ENCODE data around the gene SUN2.
"Not testable (repeated sequence)": the region's sequence is repeated elsewhere in the genome, so short reads cannot be mapped to it uniquely, and the experiment has no call there.

SUN2 gene

GRCh38 chr22:38755911-38756532, at the start of gene SUN2:
TSS of gene SUN2 (minus strand) at chr22:38755998. CDS start at chr22:38752628, 3,370 bp downstream.
- no peak for TF ChIP-seq CTCF (IDR thresholded peaks at IDR 0.05; ENCODE audit: insufficient read depth, low read length, missing control alignments)
- DNase-seq (ENCODE audit: low read depth, low spot score) = no peak
- peak within 1 kb of the TSS; percentile 67 for H3K4me3 ChIP-seq (ENCODE audit: low read depth, low read length)
- ChIA-PET POLR2A (no interaction called here), CTCF (interaction anchor here (1.6 to 15.1 kb wide), 2 partner anchors 11 to 74 kb away, joined by 6 to 159 read pairs; partner anchors contain the start of gene TOMM22)

DNA sequence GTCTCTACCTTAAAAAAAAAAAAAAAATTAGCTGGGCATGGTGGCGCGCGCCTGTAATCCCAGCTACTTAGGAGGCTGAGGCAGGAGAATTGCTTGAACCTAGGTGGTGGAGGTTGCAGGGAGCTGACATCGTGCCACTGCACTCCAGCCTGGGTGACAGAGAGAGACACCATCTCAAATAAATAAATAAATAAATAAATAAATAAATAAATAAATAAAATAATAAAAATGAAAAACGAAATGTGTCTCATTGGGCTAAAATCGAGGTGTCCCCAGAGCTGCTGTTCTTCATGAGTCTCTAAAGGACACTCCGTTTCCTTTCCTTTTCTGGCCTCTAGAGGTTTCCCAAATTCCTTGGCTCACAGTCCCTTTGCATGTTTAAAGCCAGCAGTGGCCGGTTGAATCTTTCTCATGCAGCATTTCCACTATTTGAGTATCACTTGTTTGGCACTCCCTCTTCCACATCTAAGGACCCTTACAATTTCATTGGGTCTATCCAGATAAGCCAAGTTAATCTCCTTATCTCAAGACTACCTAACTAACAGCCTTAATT, 49.3 kb upstream of the SUN2 start:
- POLR2A ChIA-PET = not testable (repeated sequence)
- CTCF ChIA-PET = interaction anchor here (1.3 kb wide), 1 partner anchor 65 kb away, joined by 4 read pairs; no protein-coding TSS in a partner anchor

GRCh38 chr22:38802671-38803121, 46.9 kb upstream of the SUN2 start:
- CTCF ChIA-PET = interaction anchor here (1.3 to 2.0 kb wide), 3 partner anchors 34 to 67 kb away, joined by 4 to 6 read pairs (median 5); no protein-coding TSS in a partner anchor
- POLR2A ChIA-PET = interaction anchor here (0.6 kb wide), 1 partner anchor 34 kb away, joined by 3 read pairs; no protein-coding TSS in a partner anchor
- DNase-seq (ENCODE audit: low read depth, low spot score) = peak; percentile 68
- TF ChIP-seq CTCF (IDR thresholded peaks at IDR 0.05; ENCODE audit: insufficient read depth, low read length, missing control alignments) = no peak
- H3K4me3 ChIP-seq (ENCODE audit: low read depth, low read length) = no peak overlapping the region

More for the DNA sequence above, 49.3 kb upstream of the SUN2 start:
- not testable (repeated sequence) for H3K4me3 ChIP-seq (ENCODE audit: low read depth, low read length); DNase-seq (ENCODE audit: low read depth, low spot score)

GRCh38 chr22:38799265-38800002, 43.6 kb upstream of the SUN2 start:
- ChIA-PET CTCF (interaction anchor here (1.8 to 2.0 kb wide), 2 partner anchors 30 to 33 kb away, joined by 7 read pairs; no protein-coding TSS in a partner anchor), POLR2A (no interaction called here)
- no peak for DNase-seq (ENCODE audit: low read depth, low spot score)
- H3K4me3 ChIP-seq (ENCODE audit: low read depth, low read length) = no peak overlapping the region
- no peak for TF ChIP-seq CTCF (IDR thresholded peaks at IDR 0.05; ENCODE audit: insufficient read depth, low read length, missing control alignments)

- H3K4me3 ChIP-seq (ENCODE audit: low read depth, low read length) = no peak overlapping the region
- CTCF ChIA-PET = no interaction called here
- POLR2A ChIA-PET = no interaction called here
- no peak for TF ChIP-seq CTCF (IDR thresholded peaks at IDR 0.05; ENCODE audit: insufficient read depth, low read length, missing control alignments)
- no peak for DNase-seq (ENCODE audit: low read depth, low spot score)
Measured at GRCh38 chr22:38798496-38798895, 42.7 kb upstream of the SUN2 start.

DNA sequence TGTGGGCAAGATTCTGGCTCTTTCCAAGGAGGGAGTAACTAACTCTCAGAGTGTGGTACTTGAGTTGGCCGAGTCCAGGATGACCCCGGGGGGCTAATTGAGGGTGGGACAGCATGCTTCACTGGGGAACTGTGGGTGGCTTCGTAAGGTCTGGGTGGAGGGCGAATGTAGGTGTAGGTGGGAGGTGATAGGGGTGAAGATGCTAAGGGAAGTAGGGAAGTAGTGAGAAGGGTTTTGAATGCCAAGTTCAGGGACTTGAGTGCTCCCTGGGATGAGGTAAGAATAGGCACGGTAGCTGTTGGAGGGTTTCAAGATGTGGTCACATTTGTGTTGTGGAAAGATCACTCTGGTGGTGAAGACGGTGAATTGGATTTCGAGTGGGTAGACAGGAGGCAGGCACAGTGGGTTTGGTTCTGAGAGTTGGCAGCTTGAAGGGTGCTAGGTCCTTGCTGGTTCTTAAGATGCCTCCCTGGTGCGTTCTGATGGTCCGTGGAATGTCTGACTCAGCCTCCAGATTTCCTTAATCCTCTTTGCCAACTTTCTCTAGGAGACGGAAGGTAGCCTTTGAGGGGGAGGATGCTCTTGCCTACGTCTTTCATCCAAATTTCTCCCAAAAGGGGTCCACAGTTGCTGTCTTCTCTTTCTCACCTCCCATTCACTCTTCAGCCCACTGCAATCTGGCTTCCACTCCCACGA, 40.6 kb upstream of the SUN2 start:
- no peak for TF ChIP-seq CTCF (IDR thresholded peaks at IDR 0.05; ENCODE audit: insufficient read depth, low read length, missing control alignments)
- H3K4me3 ChIP-seq (ENCODE audit: low read depth, low read length) = no peak overlapping the region
- POLR2A ChIA-PET = no interaction called here
- CTCF ChIA-PET = interaction anchor here (1.2 to 5.6 kb wide), 2 partner anchors 11 to 28 kb away, joined by 3 to 29 read pairs; no protein-coding TSS in a partner anchor
- DNase-seq (ENCODE audit: low read depth, low spot score) = no peak

All from AG04449 (cell line).